SK-N-SH (cell line): Measurements from ENCODE around the gene BTBD2. TPM values are rescaled to one million over a fixed set of nuclear protein-coding genes. Genes with fewer than 3 reads are reported as not detected.

ENCODE experiments used
- CTCF ChIA-PET: fragments of 300-600, 350-600 bp; formaldehyde crosslinking; extraction: SDS; loops from one replicate; lab custom pipeline; 2021; lab: Yijun Ruan, JAX
- POLR2A ChIA-PET: fragments of 350-600 bp; sonication (Branson Sonifier 250); formaldehyde crosslinking; extraction: SDS; loops from one replicate; lab custom pipeline; 2020; ENCODE audit warnings: antibody characterized with exemption, inconsistent platforms; lab: Yijun Ruan, JAX
- DNase-seq: peaks from one replicate; pipeline ENCODE4 v3.0.0; 2012
- H2AFZ ChIP-seq: fragments of 200-600 bp; sonication (generic); 2 replicates; pipeline ENCODE4 v1.8.1; 2016; ENCODE audit warnings: antibody characterized with exemption, mild to moderate bottlenecking, low read depth
- H3F3A ChIP-seq: fragments of 200-600 bp; sonication (generic); replicated peaks from 2 replicates; pipeline ENCODE3; 2016; ENCODE audit warnings: antibody characterized with exemption, mild to moderate bottlenecking; ENCODE audit not compliant: insufficient read depth
- H3K27ac ChIP-seq, 2 experiments: fragments of 200-500 bp in 1 of 2; fragments of 200-600 bp in 1 of 2; sonication (Bioruptor generic) in 1 of 2; sonication (generic), shearing (Covaris generic) in 1 of 2; 2 replicates each; pipeline versions ENCODE4 v1.5.1 to v1.6.1; 2014 to 2016; ENCODE audit warnings: low read depth in 2 of 2, inconsistent platforms in 1 of 2, low read length in 1 of 2, mild to moderate bottlenecking in 1 of 2, mixed read lengths in 1 of 2
- H3K27me3 ChIP-seq: fragments of 200-600 bp; sonication (generic), shearing (Covaris generic); 2 replicates; pipeline ENCODE4 v1.6.1; 2016; ENCODE audit warnings: mixed run types; ENCODE audit not compliant: insufficient read depth
- H3K36me3 ChIP-seq, 2 experiments: fragments of 200-500 bp in 1 of 2; fragments of 200-600 bp in 1 of 2; sonication (Bioruptor generic) in 1 of 2; sonication (generic) in 1 of 2; replicated peaks in 1 of 2; 2 replicates each; pipeline versions ENCODE3 to v1.5.1; 2014 to 2016; ENCODE audit warnings: low read length in 1 of 2, mild to moderate bottlenecking in 1 of 2; ENCODE audit not compliant: insufficient read depth in 2 of 2, control insufficient read depth in 1 of 2
- H3K4me1 ChIP-seq, 2 experiments: fragments of 200-500 bp in 1 of 2; fragments of 200-600 bp in 1 of 2; sonication (Bioruptor generic) in 1 of 2; sonication (generic), shearing (Covaris generic) in 1 of 2; 2 replicates each; pipeline versions ENCODE4 v1.5.1 to v1.6.1; 2014 to 2016; ENCODE audit warnings: low read depth in 1 of 2, low read length in 1 of 2, mixed run types in 1 of 2; ENCODE audit not compliant: insufficient read depth in 2 of 2, control insufficient read depth in 1 of 2
- H3K4me2 ChIP-seq: fragments of 200-600 bp; sonication (generic), shearing (Covaris generic); 2 replicates; pipeline ENCODE4 v1.6.1; 2017; ENCODE audit warnings: mixed run types
- H3K4me3 ChIP-seq, 2 experiments: fragments of 200-500 bp in 1 of 2; fragments of 200-600 bp in 1 of 2; sonication (Bioruptor generic) in 1 of 2; sonication (generic), shearing (Covaris generic) in 1 of 2; 2 replicates each; pipeline versions ENCODE4 v1.5.1 to v1.8.1; 2014 to 2016; ENCODE audit warnings: low read depth in 2 of 2, inconsistent platforms in 1 of 2, low read length in 1 of 2, mild to moderate bottlenecking in 1 of 2, mixed read lengths in 1 of 2, moderate library complexity in 1 of 2
- H3K79me2 ChIP-seq: fragments of 200-600 bp; sonication (generic); 2 replicates; pipeline ENCODE4 v1.8.1; 2017; ENCODE audit warnings: mild to moderate bottlenecking; ENCODE audit not compliant: insufficient read depth
- H3K9ac ChIP-seq: fragments of 200-600 bp; sonication (generic); 2 replicates; pipeline ENCODE4 v1.6.1; 2017; ENCODE audit warnings: mixed run types
- H3K9me2 ChIP-seq: fragments of 200-600 bp; sonication (generic); 2 replicates; pipeline ENCODE4 v1.6.1; 2017; ENCODE audit warnings: mixed run types
- H3K9me3 ChIP-seq: fragments of 200-600 bp; sonication (generic); 2 replicates; pipeline ENCODE4 v1.6.1; 2017; ENCODE audit warnings: mixed run types, mild to moderate bottlenecking, moderate library complexity
- H4K20me1 ChIP-seq: fragments of 200-600 bp; sonication (generic); 2 replicates; pipeline ENCODE4 v1.6.1; 2017; ENCODE audit warnings: mild to moderate bottlenecking, mixed run types; ENCODE audit not compliant: insufficient read depth
- EP300 ChIP-seq, 2 experiments: IDR thresholded peaks; 2 replicates each; pipeline versions ENCODE4 v1.4.0 to v1.6.1; 2012; ENCODE audit warnings: borderline replicate concordance in 1 of 2, low read depth in 1 of 2, low read length in 1 of 2
- FOSL2 ChIP-seq: IDR thresholded peaks from 2 replicates; pipeline ENCODE4 v1.4.0; 2012; ENCODE audit warnings: low read depth, mild to moderate bottlenecking, moderate library complexity, borderline replicate concordance
- FOXJ3 ChIP-seq: sonication (generic); formaldehyde crosslinking; IDR thresholded peaks from 2 replicates; pipeline ENCODE4 v1.5.1; 2020; ENCODE audit warnings: mild to moderate bottlenecking, missing genetic modification reagents
- GATA2 ChIP-seq: sonication (generic); formaldehyde crosslinking; IDR thresholded peaks from 2 replicates; pipeline ENCODE4 v1.5.0; 2020; ENCODE audit warnings: mild to moderate bottlenecking, missing genetic modification reagents
- PBX3 ChIP-seq: IDR thresholded peaks from 2 replicates; pipeline ENCODE4; 2012
- POLR2AphosphoS5 ChIP-seq: IDR thresholded peaks from 2 replicates; pipeline ENCODE4 v1.6.1; 2012; ENCODE audit warnings: low read depth, low read length
- RAD21 ChIP-seq: IDR thresholded peaks from 2 replicates; pipeline ENCODE4 v1.6.1; 2012; ENCODE audit warnings: mild to moderate bottlenecking, low read length
- REST ChIP-seq: IDR thresholded peaks from 2 replicates; pipeline ENCODE4 v1.6.1; 2012; ENCODE audit warnings: mild to moderate bottlenecking, low read depth, low read length, moderate library complexity
- RFX5 ChIP-seq: IDR thresholded peaks from 2 replicates; pipeline ENCODE4 v1.6.1; 2012; ENCODE audit warnings: mild to moderate bottlenecking, improper control_type of control experiment, low read length
- TCF12 ChIP-seq: IDR thresholded peaks from 2 replicates; pipeline ENCODE4 v1.4.0; 2012
- YY1 ChIP-seq: IDR thresholded peaks from 2 replicates; pipeline ENCODE4 v1.4.0; 2012; ENCODE audit warnings: low read depth, mild to moderate bottlenecking
- ZBTB33 ChIP-seq: IDR thresholded peaks from 2 replicates; pipeline ENCODE4 v1.4.0; 2012; ENCODE audit warnings: low read depth, borderline replicate concordance
- WGBS: methylation state at CpG from one replicate; pipeline ENCODE4 v1.1.6; 2017; ENCODE audit warnings: low lambda C conversion rate; 5-methylcytosine and 5-hydroxymethylcytosine counted together
- polyA plus RNA-seq, 3 experiments: library from polyadenylated mRNA; depleted of rRNA; stranded (reverse); fragments of >200 nt; gene quantifications; 2 replicates each; pipeline ENCODE4 v1.2.3, GENCODE V29; 2012

Gene BTBD2
- polyA plus RNA-seq, 1 of the 3 experiments (the other 2 are of a cell fraction), result 66.8 TPM

- H3K9me3 ChIP-seq, result no peaks in the 10 kb centered on the region
- no peaks in the 10 kb centered on the region for H3F3A ChIP-seq
- no peak overlapping the region for H3K4me2 ChIP-seq
- H3K27ac ChIP-seq, result no peak overlapping the region
- ChIA-PET POLR2A (no interaction called here), CTCF (interaction anchor here (1.4 to 3.3 kb wide), 2 partner anchors 11 to 27 kb away, joined by 3 to 24 read pairs; no protein-coding TSS in a partner anchor)
- 86% methylated on average over 17 of the region's 28 CpGs for whole genome bisulfite sequencing
- peaks cover 85% of the 10 kb centered on the region for H3K79me2 ChIP-seq
- H3K9me2 ChIP-seq, result no peaks in the 10 kb centered on the region
- H3K36me3 ChIP-seq, result peaks cover 0 to 6% of the 10 kb centered on the region in 2 experiments
- no peak for TF ChIP-seq FOSL2
- TF ChIP-seq FOXJ3, result no peak
- no peak for TF ChIP-seq PBX3
- no peak for TF ChIP-seq YY1
- no peak for TF ChIP-seq ZBTB33
- TF ChIP-seq, all 33 proteins: peak for 0
- H4K20me1 ChIP-seq, result peaks cover 80% of the 10 kb centered on the region
- no peak overlapping the region for H3K9ac ChIP-seq
- no peaks in the 10 kb centered on the region; a peak in 1 of 4 replicates for H3K4me1 ChIP-seq
- no peak for DNase-seq
- H3K27me3 ChIP-seq, result no peaks in the 10 kb centered on the region
- no peak overlapping the region for H3K4me3 ChIP-seq
- no peak overlapping the region for H2AFZ ChIP-seq
Measured at GRCh38 chr19:1956868-1957492, 58.5 kb downstream of the BTBD2 start.

GRCh38 chr19:1956122-1956494 lies 59.4 kb downstream of the BTBD2 start:
- no peak for DNase-seq
- Histone ChIP-seq H2AFZ (no peak overlapping the region), H3K4me3 (no peak overlapping the region), H3K9me2 (no peaks in the 10 kb centered on the region), H3K4me1 (no peaks in the 10 kb centered on the region; a peak in 1 of 4 replicates)
- WGBS, result 98% methylated on average over 8 of the region's 12 CpGs
- TF ChIP-seq RAD21 (no peak), GATA2 (CRISPR knock-in tag) (no peak), EP300 (IDR thresholded peaks at IDR 0.05; ENCODE audit: borderline replicate concordance in 1 of 2, low read depth in 1 of 2, low read length in 1 of 2) (no peak), TCF12 (no peak), RFX5 (no peak), REST (no peak), YY1 (no peak), POLR2AphosphoS5 (no peak)
- TF ChIP-seq, all 33 proteins: peak for 0
- peaks cover 0 to 6% of the 10 kb centered on the region in 2 experiments for H3K36me3 ChIP-seq
- ChIA-PET POLR2A (no interaction called here), CTCF (interaction anchor here (1.4 to 3.3 kb wide), 2 partner anchors 10 to 26 kb away, joined by 3 to 24 read pairs; no protein-coding TSS in a partner anchor)
- no peaks in the 10 kb centered on the region for H3F3A ChIP-seq
- no peaks in the 10 kb centered on the region for H3K27me3 ChIP-seq
- no peak overlapping the region for H3K4me2 ChIP-seq
- H3K9me3 ChIP-seq, result no peaks in the 10 kb centered on the region
- H3K79me2 ChIP-seq, result peaks cover 85% of the 10 kb centered on the region
- no peak overlapping the region for H3K27ac ChIP-seq
- no peak overlapping the region for H3K9ac ChIP-seq
- H4K20me1 ChIP-seq, result peaks cover 74% of the 10 kb centered on the region
